ENCODE results near the gene SACM1L.

SACM1L gene

DNA sequence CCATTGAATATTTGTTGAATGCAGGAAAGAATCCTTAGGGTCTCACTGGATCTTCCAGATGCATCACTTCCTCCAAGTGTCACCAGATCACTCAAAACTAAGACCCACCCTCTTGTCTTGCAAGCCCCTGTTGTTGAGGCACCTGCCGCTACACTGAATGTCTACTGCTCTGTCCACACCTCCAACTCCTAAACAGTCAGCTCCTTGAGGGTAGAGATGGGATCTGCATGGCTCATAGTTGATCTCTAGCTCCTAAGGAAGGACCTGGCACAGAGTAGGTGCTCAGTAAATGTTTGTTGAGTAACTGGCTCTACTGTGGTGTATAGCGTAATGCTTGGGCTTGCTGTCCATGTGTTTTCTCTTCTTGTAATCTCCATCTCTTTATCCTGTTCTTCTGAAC lies 98.4 kb downstream of the SACM1L start:
- no peak for DNase-seq (ENCODE audit: low read depth)

DNA sequence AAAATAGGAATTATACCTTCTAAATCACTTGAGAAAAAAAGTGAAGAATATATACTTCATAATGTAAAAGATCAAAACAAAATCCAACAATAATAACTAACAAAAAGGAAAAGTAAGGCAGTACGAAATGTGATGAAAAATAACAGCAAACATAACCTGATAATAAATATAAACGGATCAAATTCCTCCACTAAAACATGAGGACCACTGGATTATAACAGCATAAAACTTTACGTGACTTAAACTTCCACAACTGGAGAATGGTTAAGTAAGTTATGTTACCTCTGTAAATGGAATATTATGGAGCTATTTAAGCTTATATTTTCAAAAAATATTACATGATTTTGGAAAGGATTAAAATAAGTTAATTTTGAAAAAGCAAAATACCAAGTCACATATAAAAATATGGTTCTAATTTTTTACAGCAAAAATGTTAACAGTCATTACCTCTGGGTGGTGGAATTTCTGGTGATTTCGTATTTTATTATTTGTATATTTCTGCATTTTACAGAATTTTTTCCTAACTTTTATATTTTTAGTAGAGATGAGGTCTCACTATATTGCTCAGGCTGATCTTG lies 100.1 kb downstream of the SACM1L start:
- no peak for DNase-seq (ENCODE audit: low read depth)

DNA sequence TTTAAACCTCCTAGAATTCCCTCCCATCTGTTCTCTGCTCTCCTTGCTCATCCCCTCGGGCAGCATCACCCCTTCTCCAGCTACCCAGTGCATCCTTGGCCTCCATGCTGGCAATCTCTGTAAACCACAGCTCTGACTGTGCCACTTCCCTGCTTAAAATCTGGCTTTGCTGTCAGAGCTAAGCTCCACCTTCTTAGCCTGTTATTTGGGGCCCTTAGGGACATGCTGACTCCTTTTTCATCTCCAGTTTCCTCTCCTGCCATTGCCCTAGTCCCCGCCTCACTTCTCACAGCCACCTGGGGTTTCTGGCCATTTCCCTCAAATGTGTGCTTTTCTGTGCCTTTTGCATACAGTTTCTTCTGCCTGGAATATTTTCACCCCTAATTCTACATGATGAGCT lies 101.4 kb downstream of the SACM1L start:
- no peak for DNase-seq (ENCODE audit: low read depth)

DNA sequence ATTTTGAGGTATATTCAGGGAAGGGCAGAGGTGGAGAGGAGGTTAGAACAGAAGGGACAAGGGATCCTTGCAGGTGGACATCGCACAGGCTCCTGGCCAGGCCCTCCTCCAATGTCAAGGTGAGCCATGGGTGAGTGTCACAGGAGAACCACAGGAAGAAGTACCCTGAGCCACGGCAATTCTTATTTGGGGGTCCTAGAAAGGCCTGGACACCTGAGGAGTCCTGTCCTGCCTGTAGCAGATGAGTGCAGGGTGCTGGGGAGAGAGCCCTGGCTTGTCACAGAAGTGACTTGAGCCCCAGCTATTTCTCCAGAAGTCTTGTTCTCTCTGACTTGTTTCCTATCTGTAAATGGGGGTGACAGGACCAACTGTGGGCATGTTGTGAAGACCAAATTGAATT lies 102.8 kb downstream of the SACM1L start:
- no peak for DNase-seq (ENCODE audit: low read depth)

DNA sequence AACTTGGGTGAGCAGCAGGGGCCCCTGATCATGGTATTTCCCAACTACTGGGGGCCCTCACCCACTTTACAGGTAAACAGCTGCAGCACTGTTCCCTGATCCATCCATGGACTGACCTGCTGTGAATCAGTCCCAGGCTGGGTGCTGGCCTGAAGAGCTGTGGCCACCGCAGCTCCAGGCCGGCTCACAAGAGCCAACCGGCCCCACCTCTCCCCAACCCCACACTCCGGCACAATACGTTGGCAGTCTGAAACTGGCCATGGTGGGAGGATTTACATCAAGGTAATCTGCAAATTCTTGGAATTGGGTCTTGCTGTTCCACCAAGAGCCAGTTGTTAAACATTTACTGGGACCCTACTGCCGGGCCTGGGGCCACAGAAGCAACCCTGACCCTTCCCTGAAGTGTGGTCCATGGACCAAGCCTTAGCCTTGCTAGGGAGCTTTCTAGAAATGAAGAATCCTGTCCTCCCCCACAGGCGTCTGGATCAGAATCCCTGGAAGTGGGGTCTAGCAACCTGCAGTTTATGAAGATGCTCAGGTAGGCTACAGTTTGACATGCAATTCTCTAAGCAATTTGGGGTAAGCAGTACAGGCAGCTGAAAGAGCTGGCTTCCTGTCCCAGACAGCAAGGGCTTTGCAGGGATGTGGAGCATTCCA lies 103.4 kb downstream of the SACM1L start:
- DNase-seq (ENCODE audit: low read depth): no peak

DNA sequence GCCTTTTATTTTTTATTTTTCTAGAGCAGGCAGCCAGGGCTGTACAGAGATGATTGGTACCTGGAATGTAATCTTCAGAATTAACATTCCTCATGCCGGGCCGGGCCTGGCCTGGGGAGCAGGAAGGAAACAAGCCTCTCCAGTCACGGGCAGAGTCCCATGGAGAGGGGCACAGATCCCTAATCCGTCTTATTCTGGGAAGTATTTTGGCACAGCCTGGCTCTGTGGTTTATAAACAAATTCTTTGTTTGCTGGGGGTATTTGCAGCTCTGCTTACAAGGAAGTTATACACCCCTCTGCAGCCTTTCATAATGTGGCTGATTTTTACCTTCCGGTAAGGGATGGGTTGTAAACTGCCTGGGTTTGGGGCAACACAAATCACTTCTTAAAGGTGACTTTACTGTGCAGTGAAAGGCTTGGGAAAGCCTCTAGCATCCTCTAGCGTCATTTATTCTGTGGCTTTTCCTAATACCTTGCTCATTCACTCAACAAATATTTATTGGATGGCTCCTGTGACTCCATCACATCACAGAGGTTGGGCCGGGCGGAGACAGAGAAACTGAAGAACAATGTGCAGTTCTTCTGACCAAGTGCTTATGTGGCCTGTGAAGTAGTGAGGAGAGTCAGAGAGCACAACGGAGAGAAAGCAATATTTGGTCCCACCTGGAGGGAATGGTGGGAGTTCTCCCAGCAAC lies 104.4 kb downstream of the SACM1L start:
- DNase-seq (ENCODE audit: low read depth): no peak

DNA sequence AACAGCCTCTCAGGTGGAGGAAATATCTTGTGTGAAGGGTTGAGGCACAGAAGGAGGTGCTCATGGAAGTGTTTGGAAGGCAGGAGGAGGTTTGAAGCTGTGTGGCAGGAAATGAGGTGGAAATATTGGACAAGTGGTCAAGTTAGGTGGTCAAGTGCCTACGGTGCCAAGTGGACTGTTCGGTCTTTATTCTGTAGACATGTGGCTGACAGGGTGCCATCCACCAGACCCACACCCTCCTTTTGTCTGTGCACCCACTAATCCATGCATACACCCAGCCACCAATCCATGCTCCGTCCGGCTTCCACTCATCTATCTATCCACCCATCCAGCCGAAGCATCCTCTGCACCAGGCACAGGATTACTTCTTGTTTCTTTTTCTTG lies 105.0 kb downstream of the SACM1L start:
- DNase-seq (ENCODE audit: low read depth): no peak

DNA sequence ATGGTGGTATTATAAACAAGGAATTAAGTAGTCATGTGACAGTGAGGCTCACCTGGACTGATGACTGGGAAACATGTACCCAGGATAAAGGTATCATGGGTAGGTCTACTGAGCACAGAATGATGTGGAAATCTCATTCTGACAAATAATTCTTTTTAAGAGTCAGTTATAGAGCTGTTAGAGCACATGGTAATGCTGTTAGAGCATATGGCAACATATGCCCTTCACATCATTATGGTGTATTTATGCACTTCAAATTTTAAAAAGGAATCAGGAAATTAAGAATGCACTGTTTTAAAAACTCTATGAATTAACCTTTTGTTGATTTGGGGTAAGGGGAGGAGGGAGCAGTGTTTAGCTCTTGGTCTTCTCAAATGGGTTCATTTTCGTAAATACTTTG lies 105.5 kb downstream of the SACM1L start:
- DNase-seq (ENCODE audit: low read depth): no peak
